Fibroblast of peridontal ligament (primary cell): ENCODE results near the gene MAN1C1.

Experiments
- DNase-seq: peaks from one replicate; pipeline ENCODE4 v3.0.0-alpha.2; 2010; ENCODE audit errors: extremely low read depth

The MAN1C1 gene

GRCh38 chr1:25739341-25739740 lies 122.8 kb downstream of the MAN1C1 start:
- DNase-seq = no peak

GRCh38 chr1:25740071-25740470 lies 123.5 kb downstream of the MAN1C1 start:
- no peak for DNase-seq

DNA sequence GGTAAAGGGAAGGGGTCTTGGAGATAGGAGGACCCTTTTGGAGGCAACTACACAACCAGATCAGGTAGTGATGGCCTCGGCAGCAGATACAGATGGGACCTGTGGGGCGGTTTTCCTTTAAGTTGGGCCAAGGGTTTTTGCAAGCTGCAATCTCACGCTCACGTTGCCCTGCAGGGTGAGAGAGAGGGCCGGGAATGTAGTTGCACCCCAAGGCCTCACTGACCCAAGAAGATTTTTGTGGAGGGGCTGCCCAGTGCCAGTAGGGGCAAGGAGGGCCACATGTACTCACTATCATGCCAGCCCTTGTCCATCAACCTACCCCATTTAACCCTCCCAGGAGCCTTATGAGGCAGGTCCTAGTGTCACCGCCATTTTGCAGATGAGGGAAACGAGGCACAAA lies 125.7 kb downstream of the MAN1C1 start:
- no peak for DNase-seq

DNA sequence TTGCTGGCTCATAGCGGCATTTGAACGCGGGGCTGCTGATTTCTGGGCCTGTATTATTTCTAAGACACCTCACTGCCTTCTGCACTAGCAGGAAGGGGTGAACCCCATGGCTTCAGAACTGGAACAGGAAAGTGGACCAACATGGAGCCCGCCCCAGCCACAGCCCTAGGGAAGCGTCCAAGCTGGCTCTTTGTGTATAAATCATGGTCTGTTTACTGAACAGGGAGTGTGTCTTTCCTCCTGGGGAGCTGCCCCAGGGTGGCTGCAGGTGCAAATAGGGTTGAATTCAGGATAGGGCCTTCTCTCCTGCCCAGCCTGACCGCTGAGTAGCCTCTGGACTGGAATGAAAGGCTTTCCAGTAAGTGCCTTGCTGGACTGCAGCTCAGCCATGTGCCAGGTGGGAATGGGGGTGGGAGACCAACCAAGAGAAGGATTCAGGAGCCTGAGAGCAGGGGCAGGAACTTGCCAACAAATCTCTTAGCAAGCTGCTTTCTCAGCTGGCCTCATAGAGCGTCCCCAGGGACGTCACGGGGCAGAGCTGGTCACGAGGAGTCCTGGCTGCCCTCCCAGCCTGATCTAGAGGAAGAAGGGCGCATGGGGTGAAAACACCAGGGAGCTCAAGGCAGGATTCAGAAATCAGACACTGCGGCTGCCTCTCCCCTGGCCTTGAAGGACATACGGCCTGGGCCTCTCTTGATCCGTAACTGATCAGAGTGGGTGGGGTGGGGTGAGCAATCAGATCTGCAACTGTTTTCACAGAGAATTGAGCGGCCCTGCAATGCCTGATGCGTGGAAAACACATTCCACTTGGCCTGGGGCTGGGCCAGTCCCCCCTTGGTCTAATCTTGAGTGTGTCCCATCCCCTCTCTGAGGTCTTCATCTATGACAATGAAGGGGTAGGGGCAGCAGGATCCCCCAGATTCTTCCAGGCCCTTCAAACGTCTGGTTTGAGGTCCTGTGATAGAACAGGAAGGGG lies 126.9 kb downstream of the MAN1C1 start:
- DNase-seq = peak; percentile 97

- DNase-seq = peak; percentile 90
Observed at GRCh38 chr1:25744140-25744581, 127.6 kb downstream of the MAN1C1 start.

- DNase-seq = no peak
Observed at GRCh38 chr1:25744636-25745425, 128.2 kb downstream of the MAN1C1 start.

- no peak for DNase-seq
Observed at GRCh38 chr1:25746299-25747045, 129.9 kb downstream of the MAN1C1 start.

- no peak for DNase-seq
Observed at GRCh38 chr1:25747046-25747719, 130.6 kb downstream of the MAN1C1 start.

- no peak for DNase-seq
Observed at GRCh38 chr1:25748531-25749205, 132.1 kb downstream of the MAN1C1 start.

DNA sequence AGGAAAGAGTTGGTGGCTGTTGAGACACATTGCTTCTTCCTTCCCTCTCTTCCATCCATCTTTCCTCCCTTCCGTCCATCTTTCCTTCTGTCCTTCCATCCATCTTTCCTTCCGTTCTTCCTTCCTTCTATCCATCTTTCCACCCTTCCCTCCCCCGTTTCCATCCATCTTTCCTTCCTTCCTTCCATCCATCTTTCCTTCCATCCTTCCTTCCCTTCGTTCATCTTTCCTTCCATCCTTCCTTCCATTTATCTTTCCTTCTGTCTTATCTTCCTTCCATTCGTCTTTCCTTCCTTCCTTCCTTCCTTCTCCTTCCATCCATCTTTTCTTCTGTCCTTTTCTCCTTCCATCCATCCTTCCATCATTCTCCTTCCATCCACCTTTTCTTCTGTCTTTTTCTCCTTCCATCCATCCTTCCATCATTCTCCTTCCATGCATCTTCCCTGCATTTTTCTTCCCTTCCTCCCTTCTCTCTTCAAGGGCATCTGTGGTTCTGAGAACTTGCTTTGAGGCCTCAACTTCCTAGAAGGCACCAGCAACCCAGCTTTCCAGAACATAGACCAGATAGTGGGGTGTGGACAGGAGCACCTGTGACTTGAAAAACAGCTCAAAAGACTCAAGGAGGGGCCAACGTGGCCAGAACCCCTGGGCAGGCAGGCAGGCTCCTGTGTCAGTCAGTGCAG lies 134.5 kb downstream of the MAN1C1 start:
- no peak for DNase-seq

- DNase-seq = no peak
Observed at GRCh38 chr1:25754470-25755181, 138.0 kb downstream of the MAN1C1 start.

DNA sequence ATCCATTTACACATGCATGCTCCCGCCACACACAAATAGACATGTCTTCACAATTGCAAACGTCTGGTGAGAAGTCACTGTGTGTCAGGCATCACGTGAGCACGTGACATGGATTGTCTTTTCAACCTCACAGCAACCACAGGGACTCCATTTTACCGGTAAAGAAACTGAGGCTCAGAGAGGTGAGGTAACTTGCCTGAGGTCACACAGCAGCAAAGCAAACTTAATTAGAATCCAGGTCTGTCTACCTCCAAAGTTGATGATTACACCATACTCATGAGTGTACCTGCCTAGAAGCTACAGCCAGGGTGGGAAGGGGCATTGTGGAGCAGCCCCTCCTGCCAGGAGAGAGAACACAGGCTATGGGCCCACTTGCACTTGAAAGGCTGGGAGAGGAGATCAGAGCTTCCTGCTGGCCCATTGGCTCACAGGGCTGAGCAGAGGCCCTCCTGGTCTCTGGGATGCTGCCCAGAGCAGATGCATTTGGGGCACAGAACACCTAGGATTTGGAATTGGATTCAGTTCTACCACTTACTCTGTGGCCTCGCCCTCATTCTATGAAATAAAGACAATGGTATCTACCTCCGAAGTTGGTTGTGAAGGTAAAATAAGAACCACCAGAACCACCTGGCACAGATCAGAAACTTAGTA lies 139.0 kb downstream of the MAN1C1 start:
- no peak for DNase-seq

DNA sequence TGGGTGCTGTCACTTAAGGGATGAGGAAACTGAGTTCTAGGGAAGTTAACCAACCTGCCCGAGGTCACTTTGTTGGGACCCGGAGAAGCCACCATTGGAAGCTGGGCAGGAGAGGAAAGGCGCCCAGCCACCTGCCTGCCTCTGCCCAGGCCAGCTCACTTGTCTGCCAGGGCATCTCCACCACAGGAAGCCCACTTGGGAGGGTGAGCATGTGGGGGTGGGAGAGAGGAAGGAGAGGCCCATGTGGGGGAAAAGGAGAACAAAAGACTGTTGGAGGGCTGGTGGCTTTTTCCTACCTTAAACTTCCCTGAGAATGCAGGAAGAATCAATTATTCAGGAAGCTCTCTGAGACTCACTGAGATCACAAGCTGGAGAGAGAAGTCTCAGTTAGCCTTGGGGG lies 139.6 kb downstream of the MAN1C1 start:
- no peak for DNase-seq

DNA sequence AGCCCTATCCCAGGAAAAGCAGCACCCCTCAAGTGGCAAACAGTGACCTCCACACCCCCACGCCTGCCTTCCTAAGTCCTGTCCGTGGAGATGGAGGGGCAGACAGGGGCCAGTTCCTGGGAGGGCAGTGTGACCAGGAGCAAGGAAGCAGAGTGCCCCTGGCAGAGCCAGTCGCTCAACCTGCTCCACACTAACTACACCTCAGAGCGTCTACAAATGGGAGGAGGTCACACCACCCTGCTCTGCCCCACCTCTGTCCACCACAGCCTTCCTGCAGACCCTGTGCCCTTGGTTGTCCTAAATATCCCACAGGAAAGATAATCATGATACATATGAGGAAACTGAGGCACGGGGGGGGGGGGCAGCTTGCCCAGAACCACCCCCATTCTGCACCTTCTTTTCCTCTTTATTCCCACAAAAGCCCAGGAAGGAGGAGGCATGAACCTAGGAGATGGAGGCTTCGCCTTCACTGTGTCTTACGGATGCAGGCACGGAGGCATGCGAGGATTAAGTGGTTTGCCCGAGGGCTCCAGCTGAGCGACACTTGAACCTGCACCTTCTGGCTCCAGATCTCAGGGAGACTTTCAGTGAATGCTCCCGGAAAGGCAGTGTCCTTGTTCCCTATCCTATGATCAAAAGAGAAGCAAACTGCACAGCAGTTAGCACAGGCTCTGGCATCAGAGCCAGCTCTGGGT lies 140.7 kb downstream of the MAN1C1 start:
- DNase-seq = no peak

- DNase-seq = no peak
Observed at GRCh38 chr1:25757846-25758185, 141.2 kb downstream of the MAN1C1 start.

DNA sequence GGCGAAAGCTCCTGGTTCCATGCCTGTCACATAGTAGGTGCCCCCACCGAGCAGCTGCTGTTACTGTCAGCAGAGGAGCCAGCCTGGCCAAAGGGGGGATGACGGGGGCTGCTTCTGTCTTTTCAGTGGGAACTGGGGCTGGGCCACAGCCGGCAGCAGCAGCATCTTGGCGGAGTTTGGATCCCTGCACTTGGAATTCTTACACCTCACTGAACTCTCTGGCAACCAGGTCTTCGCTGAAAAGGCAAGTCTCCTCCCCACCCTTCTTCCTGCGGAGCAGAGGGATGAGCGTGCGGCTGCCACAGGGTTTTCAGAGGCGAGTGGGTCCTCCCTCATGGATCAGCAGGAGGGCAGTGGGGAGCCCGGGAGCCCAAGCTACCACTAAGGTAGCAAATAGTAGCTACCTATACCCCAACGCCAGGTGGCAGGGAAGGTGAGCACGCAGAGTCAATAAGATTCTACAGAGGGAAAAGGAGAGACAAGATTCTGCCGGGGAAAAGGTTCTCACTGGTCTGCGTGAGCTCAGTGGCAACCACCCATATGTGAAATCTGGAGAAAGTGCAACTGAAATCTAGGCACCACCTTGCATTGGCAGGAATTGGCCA lies 142.0 kb downstream of the MAN1C1 start:
- DNase-seq = no peak

GRCh38 chr1:25760122-25760719 lies 143.6 kb downstream of the MAN1C1 start:
- DNase-seq = no peak

DNA sequence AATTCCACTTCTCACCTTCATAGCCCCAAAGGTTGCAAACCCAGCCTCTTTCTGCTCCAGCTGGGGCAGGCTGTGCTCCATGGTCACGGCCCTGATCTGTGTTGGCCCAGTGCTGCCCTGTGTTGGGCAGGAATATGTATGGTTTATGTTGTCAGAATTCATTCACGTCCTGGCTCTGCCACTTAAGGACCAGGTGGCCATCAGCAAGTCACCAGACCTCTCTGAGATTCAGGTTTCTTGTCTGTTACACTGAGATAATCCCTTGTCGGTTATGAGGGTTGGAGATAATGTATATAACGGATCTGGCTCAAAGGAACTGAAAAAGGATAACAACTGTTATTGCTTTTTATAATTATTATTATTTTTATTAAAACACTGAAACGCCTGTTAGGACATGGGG lies 144.3 kb downstream of the MAN1C1 start:
- DNase-seq = no peak
